ENCODE results near the gene ZBTB4. TPM values are rescaled to one million over a fixed set of nuclear protein-coding genes. Genes with fewer than 3 reads are reported as not detected.

ZBTB4 gene
- total RNA-seq, 1 experiment from 2014 or later: 15.5 TPM

GRCh38 chr17:7466318-7466638 is 13.2 kb downstream of the ZBTB4 start:
- intact Hi-C loops (cut with micrococcal nuclease; ENCODE audit: unreplicated experiment): no loop called here
- Histone ChIP-seq H3K4me1 (no peaks in the 10 kb centered on the region), H3K4me3 (ENCODE audit: low read depth, low read length) (no peak overlapping the region), H3K27me3 (replicated peaks; ENCODE audit: control insufficient read depth, insufficient read depth, low read length) (no peaks in the 10 kb centered on the region), H3K9me3 (no peaks in the 10 kb centered on the region), H3K36me3 (ENCODE audit: control insufficient read depth, insufficient read depth, low read length) (no peaks in the 10 kb centered on the region)
- Mint-ChIP-seq H3K36me3 (ENCODE audit: insufficient read depth, unreplicated experiment) (peaks cover 33% of the 10 kb centered on the region), H3K27ac (ENCODE audit: unreplicated experiment) (no peak overlapping the region), H3K9me3 (ENCODE audit: unreplicated experiment) (no peaks in the 10 kb centered on the region), H3K27me3 (ENCODE audit: insufficient read depth, unreplicated experiment) (no peaks in the 10 kb centered on the region), H3K4me1 (ENCODE audit: low read depth, unreplicated experiment) (peaks cover 2% of the 10 kb centered on the region), H3K4me3 (ENCODE audit: unreplicated experiment) (no peak overlapping the region)
- no peak for DNase-seq
- no TSS peak for BruUV-seq (replicated peaks)
- TF ChIP-seq CTCF (IDR thresholded peaks at IDR 0.05; ENCODE audit: insufficient read depth in 1 of 2, low read depth in 1 of 2, low read length in 1 of 2, severe bottlenecking in 1 of 2, unreplicated experiment in 1 of 2): no peak
- POLR2A ChIA-PET: no interaction called here
- CTCF ChIA-PET: no interaction called here

GRCh38 chr17:7465597-7466275 is 13.7 kb downstream of the ZBTB4 start:
- H3K9me3 Mint-ChIP-seq (ENCODE audit: unreplicated experiment): no peaks in the 10 kb centered on the region
- no peak for DNase-seq
- Histone ChIP-seq H3K4me1 (no peaks in the 10 kb centered on the region), H3K36me3 (ENCODE audit: control insufficient read depth, insufficient read depth, low read length) (no peaks in the 10 kb centered on the region), H3K9me3 (no peaks in the 10 kb centered on the region), H3K27me3 (replicated peaks; ENCODE audit: control insufficient read depth, insufficient read depth, low read length) (no peaks in the 10 kb centered on the region), H3K4me3 (ENCODE audit: low read depth, low read length) (no peak overlapping the region)
- intact Hi-C loops (cut with micrococcal nuclease; ENCODE audit: unreplicated experiment): no loop called here
- peaks cover 33% of the 10 kb centered on the region for H3K36me3 Mint-ChIP-seq (ENCODE audit: insufficient read depth, unreplicated experiment)
- CTCF ChIA-PET: no interaction called here
- no TSS peak for BruUV-seq (replicated peaks)
- H3K4me1 Mint-ChIP-seq (ENCODE audit: low read depth, unreplicated experiment): peaks cover 5% of the 10 kb centered on the region
- no peak overlapping the region for H3K4me3 Mint-ChIP-seq (ENCODE audit: unreplicated experiment)
- POLR2A ChIA-PET: interaction anchor here (0.6 kb wide), 1 partner anchor 121 kb away, joined by 6 read pairs; no protein-coding TSS in a partner anchor
- H3K27ac Mint-ChIP-seq (ENCODE audit: unreplicated experiment): no peak overlapping the region
- no peaks in the 10 kb centered on the region for H3K27me3 Mint-ChIP-seq (ENCODE audit: insufficient read depth, unreplicated experiment)
- no peak for TF ChIP-seq CTCF (IDR thresholded peaks at IDR 0.05; ENCODE audit: insufficient read depth in 1 of 2, low read depth in 1 of 2, low read length in 1 of 2, severe bottlenecking in 1 of 2, unreplicated experiment in 1 of 2)

- Histone ChIP-seq H3K27me3 (replicated peaks; ENCODE audit: control insufficient read depth, insufficient read depth, low read length) (no peaks in the 10 kb centered on the region), H3K36me3 (ENCODE audit: control insufficient read depth, insufficient read depth, low read length) (no peaks in the 10 kb centered on the region), H3K4me3 (ENCODE audit: low read depth, low read length) (no peak overlapping the region), H3K9me3 (no peaks in the 10 kb centered on the region), H3K4me1 (no peaks in the 10 kb centered on the region)
- Mint-ChIP-seq H3K4me3 (ENCODE audit: unreplicated experiment) (no peak overlapping the region), H3K36me3 (ENCODE audit: insufficient read depth, unreplicated experiment) (peaks cover 33% of the 10 kb centered on the region), H3K27me3 (ENCODE audit: insufficient read depth, unreplicated experiment) (no peaks in the 10 kb centered on the region), H3K4me1 (ENCODE audit: low read depth, unreplicated experiment) (peaks cover 5% of the 10 kb centered on the region), H3K9me3 (ENCODE audit: unreplicated experiment) (no peaks in the 10 kb centered on the region), H3K27ac (ENCODE audit: unreplicated experiment) (no peak overlapping the region)
- BruUV-seq (replicated peaks): no TSS peak
- ChIA-PET CTCF (interaction anchor here (0.6 kb wide), 1 partner anchor 24 kb away, joined by 3 read pairs; no protein-coding TSS in a partner anchor), POLR2A (interaction anchor here (0.7 kb wide), 1 partner anchor 27 kb away, joined by 3 read pairs; no protein-coding TSS in a partner anchor)
- no peak for DNase-seq
- TF ChIP-seq CTCF (IDR thresholded peaks at IDR 0.05; ENCODE audit: insufficient read depth in 1 of 2, low read depth in 1 of 2, low read length in 1 of 2, severe bottlenecking in 1 of 2, unreplicated experiment in 1 of 2): no peak
- intact Hi-C loops (cut with micrococcal nuclease; ENCODE audit: unreplicated experiment): no loop called here
Observed at GRCh38 chr17:7464081-7464480, 15.3 kb downstream of the ZBTB4 start.
